ENCODE data around the gene SLC7A14.

Gene SLC7A14

DNA sequence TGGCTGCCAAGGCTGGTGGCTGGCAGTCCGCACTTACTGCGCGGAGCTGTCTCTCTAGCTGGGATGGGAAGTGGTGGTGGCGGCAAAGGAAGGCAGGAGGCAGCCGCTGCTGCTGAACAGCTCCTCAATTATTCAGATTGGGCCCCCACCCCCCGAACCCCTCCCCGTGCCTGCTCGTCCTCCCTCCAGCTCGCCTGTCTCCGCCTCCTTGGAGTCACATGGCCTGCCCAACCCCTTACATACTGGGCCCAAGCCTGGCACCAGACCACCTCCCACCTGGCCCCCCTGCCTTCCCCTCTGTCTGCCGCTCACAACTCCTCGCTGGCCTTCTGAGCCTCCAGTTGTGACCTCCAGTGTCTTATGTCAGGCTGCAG lies at the start of gene SLC7A14:
SLC7A14 (minus strand) TSS at position 139 of the 374 bp plus-strand sequence. CDS start 59,139 bp downstream, outside the sequence.
- no peak for DNase-seq

GRCh38 chr3:170635385-170635735 lies 49.5 kb upstream of the SLC7A14 start:
- no peak for DNase-seq

DNA sequence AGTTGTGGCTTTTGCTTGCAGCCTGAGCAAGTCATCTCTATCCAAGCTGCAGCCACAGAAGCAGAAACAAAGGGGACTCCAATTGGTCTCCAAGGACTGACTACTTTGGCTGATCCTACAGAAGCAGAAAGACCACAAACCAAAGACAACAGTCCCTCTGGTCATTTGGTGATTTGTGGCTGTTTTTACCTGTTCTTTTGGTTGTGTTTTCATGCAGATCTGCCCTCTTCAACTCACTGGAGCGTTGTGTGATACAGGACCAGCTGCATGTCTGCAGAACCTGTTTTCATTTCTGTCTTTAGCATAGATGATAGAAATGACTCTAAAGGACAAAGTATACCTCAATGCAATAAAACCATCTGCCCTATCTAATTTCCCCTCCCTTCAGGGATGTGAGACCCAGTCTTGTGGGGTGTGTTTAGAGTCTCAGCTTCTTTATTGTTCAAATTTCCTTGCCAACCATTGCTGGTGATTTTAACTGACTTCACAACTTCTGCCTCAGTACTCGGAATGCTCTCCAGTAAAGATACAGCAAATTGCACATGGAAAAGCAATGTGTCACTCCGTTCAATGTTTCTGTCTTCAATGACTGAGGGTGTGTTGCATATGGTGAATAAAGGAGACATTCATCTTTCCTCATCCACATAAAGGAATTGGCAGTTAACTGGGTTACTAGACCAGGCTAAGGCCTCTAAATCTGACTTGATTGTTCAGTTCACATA lies 48.9 kb upstream of the SLC7A14 start:
- no peak for DNase-seq

- no peak for DNase-seq
These were observed 47.7 kb upstream of the SLC7A14 start for GRCh38 chr3:170633573-170633972.

GRCh38 chr3:170632780-170633179 lies 46.9 kb upstream of the SLC7A14 start:
- no peak for DNase-seq

DNA sequence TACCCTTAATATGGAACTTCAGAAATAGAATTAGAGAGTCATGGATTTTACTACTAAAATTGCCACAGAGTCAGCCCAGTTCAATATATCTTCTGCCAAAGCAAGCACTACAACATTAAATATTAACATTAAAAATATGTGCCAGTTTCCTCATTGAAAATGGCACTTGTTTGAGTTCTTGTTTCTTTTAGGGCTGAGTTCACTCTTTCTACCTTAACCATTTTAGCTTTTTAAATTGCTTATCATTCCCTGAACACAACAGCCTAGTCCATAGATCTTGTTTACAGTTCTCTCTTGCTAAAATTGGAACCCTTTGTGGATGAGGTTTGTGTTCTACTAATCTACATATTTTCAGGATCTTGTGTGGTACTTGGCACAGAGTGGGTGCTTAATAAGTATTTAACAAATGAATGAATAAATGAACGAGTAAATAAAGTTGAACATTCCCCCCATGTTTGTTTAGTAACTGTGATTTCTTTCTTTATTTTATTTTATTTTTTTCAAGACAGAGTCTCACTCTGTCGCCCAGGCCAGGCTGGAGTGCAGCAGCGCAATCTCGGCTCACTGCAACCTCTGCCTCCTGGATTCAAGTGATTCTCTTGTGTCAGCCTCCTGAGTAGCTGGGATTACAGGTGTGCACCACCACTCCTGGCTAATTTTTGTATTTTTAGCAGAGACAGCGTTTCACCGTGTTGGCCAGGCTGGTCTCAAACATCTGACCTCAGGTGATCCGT lies 46.0 kb upstream of the SLC7A14 start:
- DNase-seq = no peak

GRCh38 chr3:170623524-170623923 lies 37.6 kb upstream of the SLC7A14 start:
- DNase-seq = no peak

DNA sequence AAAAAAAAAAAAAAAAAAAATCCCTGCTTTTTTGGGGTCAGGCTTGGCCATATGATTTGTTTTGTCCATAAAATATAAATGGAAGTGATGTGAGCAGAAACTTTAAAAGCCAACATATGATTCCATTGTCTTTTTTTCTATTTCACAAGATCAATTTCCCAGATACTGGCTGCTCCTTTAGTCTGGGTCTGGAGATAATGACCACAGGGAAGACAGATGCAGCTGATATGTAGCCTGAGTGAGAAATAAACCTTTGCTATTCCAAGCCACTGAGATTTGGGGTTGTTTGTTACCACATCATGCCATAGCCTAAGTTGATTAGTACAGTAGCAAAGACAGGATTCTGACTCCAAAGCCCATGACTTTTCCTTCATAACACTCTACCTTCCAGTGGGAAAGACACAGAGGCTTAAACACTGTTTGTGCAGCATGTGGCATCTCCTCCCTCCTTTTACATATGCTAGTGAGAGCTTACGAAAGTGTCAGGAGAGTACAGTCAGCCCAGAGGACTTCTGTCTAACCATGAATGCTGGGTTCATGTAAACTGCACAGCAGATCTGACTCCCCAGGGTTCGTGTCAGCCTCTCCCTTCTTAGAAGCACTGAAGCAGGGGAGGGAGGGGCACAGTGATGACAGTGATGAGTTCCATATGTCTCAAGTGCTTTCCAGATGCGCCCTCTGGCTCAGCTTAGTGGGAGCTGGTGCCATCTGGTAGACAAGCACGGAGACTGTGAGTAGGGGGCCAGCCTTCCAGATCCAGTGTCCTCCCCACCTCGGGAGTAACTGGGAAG lies 36.7 kb upstream of the SLC7A14 start:
- no peak for DNase-seq

DNA sequence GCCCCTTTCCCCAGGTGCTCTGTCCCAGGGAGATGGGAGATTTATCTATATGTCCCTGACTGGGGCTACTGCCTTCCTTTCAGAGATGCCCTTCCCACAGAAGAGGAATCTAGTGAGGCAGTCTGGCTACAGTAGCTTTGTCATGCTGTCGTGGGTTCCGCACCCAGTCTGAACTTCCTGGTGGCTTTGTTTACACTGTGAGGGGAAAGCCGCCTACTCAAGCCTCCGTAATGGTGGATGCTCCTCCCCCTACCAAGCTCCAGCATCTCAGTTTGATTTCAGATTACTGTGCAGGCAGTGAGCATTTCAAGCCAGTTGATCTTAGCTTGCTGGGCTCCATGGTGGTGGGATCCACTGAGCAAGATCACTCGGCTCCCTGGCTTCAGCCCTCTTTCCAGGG lies 35.4 kb upstream of the SLC7A14 start:
- DNase-seq = no peak

- DNase-seq = no peak
These were observed 28.5 kb upstream of the SLC7A14 start for GRCh38 chr3:170614214-170614966.

GRCh38 chr3:170611751-170612150 lies 25.9 kb upstream of the SLC7A14 start:
- DNase-seq = no peak

DNA sequence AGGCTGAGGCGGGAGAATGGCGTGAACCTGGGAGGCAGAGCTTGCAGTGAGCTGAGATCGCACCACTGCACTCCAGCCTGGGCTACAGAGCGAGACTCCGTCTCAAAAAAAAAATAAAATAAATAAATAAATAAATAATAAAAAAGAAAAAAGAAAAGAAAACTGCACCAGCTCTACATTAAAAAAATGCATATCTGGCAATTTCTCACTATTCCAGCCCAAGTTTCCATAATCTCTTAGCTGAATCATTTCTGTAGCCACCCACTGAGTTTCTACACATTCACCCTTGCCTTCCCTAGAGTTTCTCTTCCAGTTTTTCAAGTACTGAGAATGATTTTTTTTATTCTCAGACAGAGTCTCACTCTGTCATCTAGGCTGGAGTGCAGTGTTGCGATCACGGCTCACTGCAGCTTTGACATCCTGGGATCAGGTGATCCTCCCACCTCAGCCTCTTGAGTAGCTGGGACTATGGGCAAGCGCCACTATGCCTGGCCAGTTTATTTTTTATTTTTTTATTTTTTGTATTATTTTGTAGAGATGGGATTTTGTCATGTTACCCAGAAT lies 24.5 kb upstream of the SLC7A14 start:
- DNase-seq = no peak

DNA sequence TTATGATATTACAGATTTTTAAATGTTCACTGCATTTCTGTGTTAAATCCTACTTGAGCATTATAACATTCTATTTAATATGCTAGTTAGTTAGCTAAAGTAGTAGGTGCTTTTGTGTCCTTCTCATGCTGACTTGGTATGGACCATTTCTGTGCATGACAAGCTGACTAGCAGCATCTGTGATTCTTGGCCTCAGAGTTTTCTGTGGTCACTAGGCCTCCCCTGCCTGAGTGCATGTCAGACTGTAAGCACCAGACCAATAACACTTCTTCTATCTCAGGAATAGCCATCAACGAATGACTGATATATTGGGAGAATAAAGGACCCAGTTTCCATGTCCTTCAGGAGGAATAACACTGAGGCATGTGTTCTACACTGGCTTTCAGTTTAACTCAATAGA lies 22.6 kb upstream of the SLC7A14 start:
- no peak for DNase-seq

DNA sequence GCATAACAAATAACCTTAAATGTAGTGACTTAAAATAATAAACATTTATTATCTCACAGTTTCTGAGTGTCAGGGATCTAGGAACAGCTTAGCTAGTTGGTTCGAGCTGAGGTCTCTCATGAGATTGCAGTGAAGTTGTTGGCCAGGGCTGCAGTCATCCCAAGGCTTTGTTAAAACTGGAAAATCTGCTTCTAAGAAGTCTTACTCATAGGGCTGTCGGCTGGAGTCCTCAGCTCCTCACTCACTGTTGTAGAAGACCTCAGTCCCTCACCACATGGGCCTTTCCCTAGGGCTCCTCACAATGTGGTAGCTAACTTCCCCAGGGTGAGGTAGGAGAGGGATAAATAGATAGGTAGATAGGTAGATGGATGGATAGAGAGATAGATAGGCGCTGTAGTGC lies 20.8 kb upstream of the SLC7A14 start:
- DNase-seq = no peak

- DNase-seq = no peak
These were observed 19.6 kb upstream of the SLC7A14 start for GRCh38 chr3:170605490-170605889.

DNA sequence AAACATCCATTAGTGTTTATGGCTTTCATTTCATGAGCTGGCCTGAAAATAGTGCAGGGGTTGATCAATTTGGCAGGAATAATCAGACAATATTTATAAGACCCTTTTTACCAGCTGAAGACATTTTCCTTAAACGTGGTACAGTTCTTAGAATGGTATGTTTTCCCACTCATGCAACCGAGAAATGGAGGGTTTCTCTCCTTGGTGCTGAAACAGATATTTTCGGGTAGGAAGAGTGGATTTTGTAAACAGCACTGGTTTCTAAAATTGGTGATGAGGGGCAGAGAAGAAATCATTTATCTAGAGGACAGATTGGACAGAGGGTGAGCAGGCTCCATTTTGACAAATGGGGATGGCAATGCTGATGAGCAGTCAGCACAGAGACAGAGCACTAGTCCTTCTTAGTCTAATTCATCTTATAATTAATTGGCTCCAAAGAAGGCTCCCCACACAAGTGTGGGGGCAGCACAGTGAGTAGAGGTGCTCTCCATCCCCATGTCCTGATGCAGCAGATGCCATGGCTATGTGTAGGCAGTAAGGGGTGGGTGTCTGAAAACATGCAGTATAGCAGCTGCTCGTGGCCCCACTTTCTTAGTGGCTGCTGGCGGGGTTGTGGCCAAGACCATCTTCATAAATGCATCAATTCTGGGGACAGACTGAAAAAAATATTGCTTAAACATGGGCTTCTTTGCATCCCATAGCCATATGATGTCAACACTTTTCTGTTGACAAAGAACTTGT lies 18.1 kb upstream of the SLC7A14 start:
- DNase-seq = no peak

- no peak for DNase-seq
These were observed 16.7 kb upstream of the SLC7A14 start for GRCh38 chr3:170602556-170602955.

GRCh38 chr3:170600005-170600624 lies 14.2 kb upstream of the SLC7A14 start:
- no peak for DNase-seq

- DNase-seq = no peak
These were observed 13.2 kb upstream of the SLC7A14 start for GRCh38 chr3:170599091-170599490.

DNA sequence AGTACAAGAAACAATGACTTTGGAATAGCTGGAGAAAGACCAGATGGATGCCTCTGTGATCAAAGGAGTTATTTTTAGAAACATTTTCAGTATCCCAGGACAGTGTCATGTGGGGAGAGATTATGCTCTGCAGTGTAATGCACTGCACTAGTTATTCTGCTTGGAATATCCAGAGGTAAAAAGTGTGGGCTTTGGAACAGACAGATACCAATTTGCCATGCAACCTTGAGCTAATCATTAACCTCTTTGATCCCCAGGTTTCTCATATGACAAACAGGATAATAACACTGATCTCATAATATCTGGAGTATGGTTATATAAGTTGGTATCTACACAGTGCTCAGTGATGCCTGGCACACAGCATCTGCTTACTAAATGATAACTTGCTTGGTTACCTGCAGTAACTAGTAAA lies 12.2 kb upstream of the SLC7A14 start:
- DNase-seq = no peak

GRCh38 chr3:170594528-170594927 lies 8.7 kb upstream of the SLC7A14 start:
- no peak for DNase-seq

DNA sequence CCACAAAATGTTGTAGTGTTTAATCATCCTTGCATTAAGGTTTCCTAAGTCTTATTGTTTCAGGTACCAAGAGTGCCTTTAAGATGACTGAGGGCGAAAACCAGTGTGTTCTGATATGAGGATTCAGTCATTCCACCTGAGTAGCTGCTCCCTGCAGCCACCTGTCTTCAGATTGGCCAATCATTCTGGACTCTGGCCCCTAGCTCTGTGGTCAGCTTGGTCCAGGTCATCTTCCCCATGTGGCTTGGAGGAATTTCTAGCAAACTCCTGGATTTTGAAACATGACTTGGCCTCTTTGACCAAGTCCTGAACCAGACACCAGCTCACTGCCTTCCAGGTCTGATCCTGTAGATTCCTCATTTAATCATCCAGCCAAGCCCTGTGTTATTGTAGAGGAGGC lies 7.8 kb upstream of the SLC7A14 start:
- no peak for DNase-seq
